Endodermal cell (in vitro differentiated cells): ENCODE results near the gene FPR2. TPM values are rescaled to one million over a fixed set of nuclear protein-coding genes. Genes with fewer than 3 reads are reported as not detected.

ENCODE experiments used
- DNase-seq: peaks from one replicate; pipeline ENCODE4 v3.0.0-alpha.2; 2017
- H3K27ac ChIP-seq: 2 replicates; pipeline ENCODE4 v1.5.1; 2013; ENCODE audit warnings: mild to moderate bottlenecking, low read depth, low read length, moderate library complexity
- H3K27me3 ChIP-seq: 2 replicates; pipeline ENCODE4 v1.6.1; 2013; ENCODE audit warnings: mild to moderate bottlenecking, low read length, moderate library complexity; ENCODE audit not compliant: insufficient read depth, control insufficient read depth, poor library complexity, severe bottlenecking
- H3K36me3 ChIP-seq: 2 replicates; pipeline ENCODE4 v1.7.0; 2013; ENCODE audit warnings: mild to moderate bottlenecking, low read length, moderate library complexity; ENCODE audit not compliant: control insufficient read depth, insufficient read depth
- H3K4me1 ChIP-seq: one replicate; pipeline ENCODE4 v1.7.0; 2013; ENCODE audit warnings: low read length; ENCODE audit not compliant: control insufficient read depth, insufficient read depth
- H3K4me3 ChIP-seq: 2 replicates; pipeline ENCODE4 v1.5.1; 2013; ENCODE audit warnings: mild to moderate bottlenecking, low read length, moderate library complexity
- H3K9ac ChIP-seq: 2 replicates; pipeline ENCODE4 v1.6.1; 2013; ENCODE audit warnings: mild to moderate bottlenecking, low read length, moderate library complexity; ENCODE audit not compliant: poor library complexity, severe bottlenecking; ENCODE audit errors: extremely low read depth
- H3K9me3 ChIP-seq: 2 replicates; pipeline ENCODE4 v1.6.1; 2013; ENCODE audit warnings: mild to moderate bottlenecking, low read length, moderate library complexity; ENCODE audit not compliant: control insufficient read depth
- H3K27ac Mint-ChIP-seq: 2 replicates; pipeline ENCODE4 v1.8.0; 2020; ENCODE audit warnings: mixed read lengths
- H3K27me3 Mint-ChIP-seq: 2 replicates; pipeline ENCODE4 v1.8.0; 2021; ENCODE audit warnings: mild to moderate bottlenecking, mixed read lengths; ENCODE audit not compliant: insufficient read depth
- H3K36me3 Mint-ChIP-seq: 2 replicates; pipeline ENCODE4 v1.8.0; 2020; ENCODE audit warnings: low read depth, mixed read lengths
- H3K4me1 Mint-ChIP-seq: 2 replicates; pipeline ENCODE4 v1.8.0; 2020; ENCODE audit warnings: mixed read lengths
- H3K4me3 Mint-ChIP-seq: 2 replicates; pipeline ENCODE4 v1.8.0; 2020; ENCODE audit warnings: mild to moderate bottlenecking, moderate library complexity, mixed read lengths
- H3K9me3 Mint-ChIP-seq: 2 replicates; pipeline ENCODE4 v1.8.0; 2020; ENCODE audit warnings: mild to moderate bottlenecking, mixed read lengths
- WGBS, 2 experiments: methylation state at CpG; one replicate each; pipeline versions ENCODE4 v1.1.5 to v1.1.7; 2013; ENCODE audit warnings: missing lambda C conversion rate in 2 of 2, mixed read lengths in 1 of 2; ENCODE audit not compliant: insufficient coverage in 1 of 2, insufficient read length in 1 of 2; 5-methylcytosine and 5-hydroxymethylcytosine counted together
- total RNA-seq, 2 donors: library from RNA; stranded (reverse); fragmentation: NEBNext Ultra II Directional in 1 of 2; extraction: Animal tissue kit (Norgen Biotek cat#: 25700) in 1 of 2; gene quantifications; 2 replicates in 1 of 2; 3 replicates in 1 of 2; pipeline ENCODE4 v1.2.1, GENCODE V29; 2021
- TF ChIP-seq, protein P1 (sequence below): fragments of 200-600 bp; sonication (generic); conservative IDR thresholded peaks from 2 replicates; pipeline ENCODE4 v1.5.0; 2021; ENCODE audit warnings: antibody characterized with exemption, mild to moderate bottlenecking

The FPR2 gene
- total RNA-seq, 2 donors from 2014 or later, result 0.11 TPM; not detected in 1

DNA sequence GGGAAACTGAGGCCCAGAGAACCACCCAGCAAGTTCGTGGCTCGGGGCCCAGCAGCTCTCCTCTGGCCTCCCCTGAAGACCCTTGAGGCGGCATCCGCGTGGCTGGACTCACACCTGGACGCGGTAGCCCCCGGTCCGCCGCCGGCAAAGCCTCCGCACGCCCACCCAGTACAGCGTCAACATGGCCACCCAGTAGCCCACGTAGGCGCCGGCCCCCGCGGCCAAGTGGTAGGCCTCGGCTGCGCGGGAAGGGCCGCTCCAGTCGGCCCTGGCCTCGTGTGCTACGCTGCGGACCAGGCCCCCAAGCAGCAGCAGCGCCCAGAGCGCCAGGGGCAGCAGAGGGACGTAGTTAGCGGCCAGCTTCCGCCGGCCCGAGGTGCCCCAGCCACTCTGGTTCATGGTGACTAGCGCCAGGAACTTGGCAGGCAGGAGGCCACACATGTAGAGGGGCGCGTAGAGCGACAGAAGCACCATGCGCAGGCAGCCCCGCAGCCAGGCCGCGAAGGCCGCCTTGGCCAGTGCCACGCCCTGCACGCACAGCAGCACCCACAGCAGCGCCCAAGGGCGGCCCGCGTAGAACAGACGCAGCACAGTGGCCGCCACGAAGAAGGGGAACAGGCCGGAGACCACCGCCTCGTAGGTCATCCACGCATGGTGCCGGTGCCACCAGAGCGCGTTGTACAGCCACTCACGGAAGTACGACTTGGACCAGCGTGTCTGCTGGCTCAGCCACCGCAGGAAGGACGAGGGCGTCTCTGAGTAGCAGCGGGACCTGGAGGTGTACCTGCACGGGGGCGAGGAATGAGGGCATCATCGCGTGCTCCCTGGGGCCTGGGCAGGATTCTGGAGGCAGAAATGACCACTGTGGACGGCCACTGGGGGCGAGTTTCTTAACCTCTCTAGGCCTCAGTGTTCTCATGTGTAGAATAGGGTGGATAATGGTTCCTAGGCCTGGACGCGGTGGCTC, 47.4 kb upstream of the FPR2 start:
- Histone ChIP-seq H3K4me1 (no peaks in the 10 kb centered on the region), H3K27me3 (peaks cover 35% of the 10 kb centered on the region), H3K27ac (no peak overlapping the region), H3K9me3 (no peaks in the 10 kb centered on the region), H3K9ac (no peak overlapping the region), H3K36me3 (no peaks in the 10 kb centered on the region), H3K4me3 (no peak overlapping the region)
- DNase-seq, result no peak
- Mint-ChIP-seq H3K9me3 (no peaks in the 10 kb centered on the region), H3K27me3 (peaks cover 64% of the 10 kb centered on the region), H3K4me3 (no peak overlapping the region), H3K36me3 (no peaks in the 10 kb centered on the region), H3K27ac (no peak overlapping the region), H3K4me1 (no peaks in the 10 kb centered on the region)
- TF ChIP-seq, protein P1, sequence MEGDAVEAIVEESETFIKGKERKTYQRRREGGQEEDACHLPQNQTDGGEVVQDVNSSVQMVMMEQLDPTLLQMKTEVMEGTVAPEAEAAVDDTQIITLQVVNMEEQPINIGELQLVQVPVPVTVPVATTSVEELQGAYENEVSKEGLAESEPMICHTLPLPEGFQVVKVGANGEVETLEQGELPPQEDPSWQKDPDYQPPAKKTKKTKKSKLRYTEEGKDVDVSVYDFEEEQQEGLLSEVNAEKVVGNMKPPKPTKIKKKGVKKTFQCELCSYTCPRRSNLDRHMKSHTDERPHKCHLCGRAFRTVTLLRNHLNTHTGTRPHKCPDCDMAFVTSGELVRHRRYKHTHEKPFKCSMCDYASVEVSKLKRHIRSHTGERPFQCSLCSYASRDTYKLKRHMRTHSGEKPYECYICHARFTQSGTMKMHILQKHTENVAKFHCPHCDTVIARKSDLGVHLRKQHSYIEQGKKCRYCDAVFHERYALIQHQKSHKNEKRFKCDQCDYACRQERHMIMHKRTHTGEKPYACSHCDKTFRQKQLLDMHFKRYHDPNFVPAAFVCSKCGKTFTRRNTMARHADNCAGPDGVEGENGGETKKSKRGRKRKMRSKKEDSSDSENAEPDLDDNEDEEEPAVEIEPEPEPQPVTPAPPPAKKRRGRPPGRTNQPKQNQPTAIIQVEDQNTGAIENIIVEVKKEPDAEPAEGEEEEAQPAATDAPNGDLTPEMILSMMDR, result no peak
- WGBS, 2 experiments, result 94 to 96% methylated on average over 43 to 73 of the region's 74 CpGs

DNA sequence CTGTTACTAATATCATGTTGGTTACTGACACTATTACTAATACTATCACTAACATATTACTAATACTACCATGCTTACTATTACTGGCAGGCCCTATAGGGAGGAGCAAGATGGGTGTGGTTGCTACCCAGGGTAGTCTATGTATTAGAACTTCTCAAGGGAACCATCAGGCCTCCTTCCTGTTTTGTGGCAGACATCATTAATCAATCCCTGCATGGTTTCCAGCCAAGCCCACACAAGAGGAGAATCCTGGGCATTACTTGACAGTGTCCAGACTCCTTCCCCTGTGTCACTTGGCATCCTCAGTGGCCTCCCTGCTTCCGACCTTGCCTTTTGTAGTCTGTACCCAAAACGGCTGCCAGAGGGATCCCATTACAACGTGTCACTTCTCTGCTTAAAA, 46.1 kb upstream of the FPR2 start:
- Histone ChIP-seq H3K27ac (no peak overlapping the region), H3K9me3 (no peaks in the 10 kb centered on the region), H3K4me3 (no peak overlapping the region), H3K9ac (no peak overlapping the region), H3K4me1 (no peaks in the 10 kb centered on the region), H3K27me3 (peaks cover 48% of the 10 kb centered on the region), H3K36me3 (no peaks in the 10 kb centered on the region)
- H3K27me3 Mint-ChIP-seq, result peaks cover 68% of the 10 kb centered on the region
- H3K4me1 Mint-ChIP-seq, result no peaks in the 10 kb centered on the region
- TF ChIP-seq, protein P1, result no peak
- H3K36me3 Mint-ChIP-seq, result no peaks in the 10 kb centered on the region
- H3K9me3 Mint-ChIP-seq, result no peaks in the 10 kb centered on the region
- no peak for DNase-seq
- WGBS, 2 experiments, result 81 to 83% methylated on average over 1 to 3 of the region's 3 CpGs
- H3K4me3 Mint-ChIP-seq, result no peak overlapping the region
- H3K27ac Mint-ChIP-seq, result no peak overlapping the region

DNA sequence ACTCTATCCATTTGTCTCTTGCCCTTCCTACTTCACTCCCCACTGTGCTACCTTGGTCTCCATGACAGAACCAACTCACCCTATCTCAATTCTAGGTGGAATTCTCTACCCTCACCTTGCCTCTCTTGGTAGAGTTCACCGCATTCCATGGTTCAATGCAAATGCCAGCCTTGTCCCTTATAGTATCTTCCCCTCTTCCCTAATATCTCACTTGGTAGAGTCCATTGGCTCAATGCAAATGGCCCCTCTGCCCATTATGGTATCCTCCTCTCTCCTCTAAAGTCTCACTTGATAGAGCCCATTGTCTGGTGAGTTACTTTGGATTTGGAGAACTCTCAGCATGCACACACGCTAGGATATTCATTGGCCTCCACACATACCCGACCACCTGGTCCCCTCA, 45.1 kb upstream of the FPR2 start:
- Mint-ChIP-seq H3K36me3 (no peaks in the 10 kb centered on the region), H3K4me1 (no peaks in the 10 kb centered on the region), H3K27ac (no peak overlapping the region), H3K27me3 (peaks cover 71% of the 10 kb centered on the region), H3K4me3 (no peak overlapping the region), H3K9me3 (no peaks in the 10 kb centered on the region)
- 81 to 86% methylated on average over 3 of the region's 3 CpGs for WGBS, 2 experiments
- H3K36me3 ChIP-seq, result no peaks in the 10 kb centered on the region
- H3K9ac ChIP-seq, result no peak overlapping the region
- no peaks in the 10 kb centered on the region for H3K9me3 ChIP-seq
- DNase-seq, result no peak
- TF ChIP-seq, protein P1, result no peak
- no peaks in the 10 kb centered on the region for H3K4me1 ChIP-seq
- no peak overlapping the region for H3K27ac ChIP-seq
- peaks cover 58% of the 10 kb centered on the region for H3K27me3 ChIP-seq
- H3K4me3 ChIP-seq, result no peak overlapping the region
